ENCODE data around the gene PCNX2. TPM values are rescaled to one million over a fixed set of nuclear protein-coding genes. Genes with fewer than 3 reads are reported as not detected.

The PCNX2 gene
- total RNA-seq, 1 experiment from 2014 or later: 15.3 TPM

DNA sequence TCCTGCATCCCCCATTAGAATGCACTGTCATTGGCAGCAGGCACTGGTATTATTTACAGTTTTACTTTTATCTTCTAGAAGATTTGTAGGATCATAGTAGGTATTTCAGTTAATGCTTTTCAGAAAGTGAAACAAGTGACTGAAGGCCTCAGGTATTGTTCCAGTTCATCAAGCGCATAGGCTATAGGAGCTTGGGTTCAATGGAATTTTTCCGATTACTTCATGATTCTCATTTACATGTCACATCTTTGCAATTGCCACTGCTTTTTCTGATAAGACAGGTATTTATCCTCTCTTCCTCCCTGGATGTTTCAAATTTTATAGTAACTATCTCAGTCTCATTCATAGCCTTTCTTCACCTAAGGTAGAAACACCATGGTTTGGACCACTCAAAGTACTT, 183.8 kb downstream of the PCNX2 start:
- POLR2A ChIA-PET: no interaction called here

DNA sequence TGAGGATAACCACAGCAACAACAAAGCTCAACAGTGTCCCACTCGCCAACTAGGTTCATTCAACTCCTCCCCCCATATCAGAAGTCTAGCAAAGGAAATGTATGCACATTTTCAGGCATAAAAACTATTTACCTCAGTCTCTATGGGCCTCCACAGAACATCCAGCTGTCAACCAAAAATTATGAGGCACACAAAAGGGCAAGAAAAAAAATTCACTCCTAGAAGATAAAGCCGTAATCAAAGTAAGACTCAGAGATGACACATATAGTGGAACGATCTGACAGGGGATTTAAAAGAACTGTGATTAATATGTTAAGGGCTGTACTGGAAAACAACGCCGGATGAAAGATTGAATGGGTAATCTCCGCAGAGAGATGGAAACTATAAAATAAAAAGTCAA, 186.4 kb downstream of the PCNX2 start:
- Histone ChIP-seq H3K27ac (ENCODE audit: low read depth, low read length) (no peak overlapping the region), H3K4me1 (ENCODE audit: control insufficient read depth in 1 of 2, insufficient read depth in 2 of 2, low read length in 2 of 2) (peaks cover 21 to 25% of the 10 kb centered on the region in 2 experiments)
- intact Hi-C loops (cut with micrococcal nuclease): no loop called here
- TF ChIP-seq SRF (IDR thresholded peaks at IDR 0.05; ENCODE audit: low read depth) (no peak), JUND (IDR thresholded peaks at IDR 0.05) (no peak), CBX3 (IDR thresholded peaks at IDR 0.05; ENCODE audit: low read depth) (no peak), SP1 (IDR thresholded peaks at IDR 0.05; ENCODE audit: low read depth) (no peak), RAD21 (IDR thresholded peaks at IDR 0.05; ENCODE audit: low read depth) (no peak), TCF7L2 (IDR thresholded peaks at IDR 0.05; ENCODE audit: borderline replicate concordance, extremely low read depth, insufficient read depth, insufficient read length) (no peak), FOSL1 (IDR thresholded peaks at IDR 0.05; ENCODE audit: low read depth) (no peak), YY1 (IDR thresholded peaks at IDR 0.05; ENCODE audit: extremely low read depth, insufficient replicate concordance, low read depth, low read length) (no peak), EZH2phosphoT487 (IDR thresholded peaks at IDR 0.05; ENCODE audit: borderline replicate concordance) (no peak), POLR2A (IDR thresholded peaks at IDR 0.05; ENCODE audit: borderline replicate concordance, extremely low read depth, insufficient read depth, insufficient read length) (no peak), ELF1 (IDR thresholded peaks at IDR 0.05; ENCODE audit: borderline replicate concordance, low read depth) (no peak), CEBPB (IDR thresholded peaks at IDR 0.05; ENCODE audit: low read depth) (no peak), SIN3A (IDR thresholded peaks at IDR 0.05; ENCODE audit: low read depth) (no peak)
- TF ChIP-seq, protein P1, sequence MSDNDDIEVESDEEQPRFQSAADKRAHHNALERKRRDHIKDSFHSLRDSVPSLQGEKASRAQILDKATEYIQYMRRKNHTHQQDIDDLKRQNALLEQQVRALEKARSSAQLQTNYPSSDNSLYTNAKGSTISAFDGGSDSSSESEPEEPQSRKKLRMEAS (IDR thresholded peaks at IDR 0.05): no peak
- TF ChIP-seq, protein P2, sequence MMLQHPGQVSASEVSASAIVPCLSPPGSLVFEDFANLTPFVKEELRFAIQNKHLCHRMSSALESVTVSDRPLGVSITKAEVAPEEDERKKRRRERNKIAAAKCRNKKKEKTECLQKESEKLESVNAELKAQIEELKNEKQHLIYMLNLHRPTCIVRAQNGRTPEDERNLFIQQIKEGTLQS (IDR thresholded peaks at IDR 0.05): no peak
- TF ChIP-seq, protein P3, sequence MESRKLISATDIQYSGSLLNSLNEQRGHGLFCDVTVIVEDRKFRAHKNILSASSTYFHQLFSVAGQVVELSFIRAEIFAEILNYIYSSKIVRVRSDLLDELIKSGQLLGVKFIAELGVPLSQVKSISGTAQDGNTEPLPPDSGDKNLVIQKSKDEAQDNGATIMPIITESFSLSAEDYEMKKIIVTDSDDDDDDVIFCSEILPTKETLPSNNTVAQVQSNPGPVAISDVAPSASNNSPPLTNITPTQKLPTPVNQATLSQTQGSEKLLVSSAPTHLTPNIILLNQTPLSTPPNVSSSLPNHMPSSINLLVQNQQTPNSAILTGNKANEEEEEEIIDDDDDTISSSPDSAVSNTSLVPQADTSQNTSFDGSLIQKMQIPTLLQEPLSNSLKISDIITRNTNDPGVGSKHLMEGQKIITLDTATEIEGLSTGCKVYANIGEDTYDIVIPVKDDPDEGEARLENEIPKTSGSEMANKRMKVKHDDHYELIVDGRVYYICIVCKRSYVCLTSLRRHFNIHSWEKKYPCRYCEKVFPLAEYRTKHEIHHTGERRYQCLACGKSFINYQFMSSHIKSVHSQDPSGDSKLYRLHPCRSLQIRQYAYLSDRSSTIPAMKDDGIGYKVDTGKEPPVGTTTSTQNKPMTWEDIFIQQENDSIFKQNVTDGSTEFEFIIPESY (IDR thresholded peaks at IDR 0.05; ENCODE audit: extremely low read depth, insufficient replicate concordance, low read length): no peak

More for the DNA sequence above, 183.8 kb downstream of the PCNX2 start:
- BruUV-seq (replicated peaks): no TSS peak
- ChIA-PET CTCF (no interaction called here), RAD21 (ENCODE audit: low non-redundant PET in 1 of 2, low total read pairs in 2 of 2, uncharacterized antibody in 2 of 2, unreplicated experiment in 2 of 2) (no interaction called here)
- Histone ChIP-seq H3K9ac (ENCODE audit: low read length) (no peak overlapping the region), H3K9me2 (ENCODE audit: insufficient read depth) (no peaks in the 10 kb centered on the region), H3K36me3 (ENCODE audit: control insufficient read depth in 1 of 2, insufficient read depth in 2 of 2, low read length in 2 of 2) (no peaks in the 10 kb centered on the region), H3K4me1 (ENCODE audit: control insufficient read depth in 1 of 2, insufficient read depth in 2 of 2, low read length in 2 of 2) (peaks cover 30 to 38% of the 10 kb centered on the region in 2 experiments), H2AFZ (ENCODE audit: low read depth, low read length, poor library complexity, severe bottlenecking) (no peak overlapping the region), H4K20me1 (ENCODE audit: insufficient read depth) (no peaks in the 10 kb centered on the region), H3K4me2 (ENCODE audit: low read length) (peak overlapping the region; percentile 88), H3K27ac (ENCODE audit: low read depth, low read length) (peak overlapping the region; percentile 87; the same call in 1 of the 2 replicates), H3K79me2 (ENCODE audit: insufficient read depth, low read length) (no peaks in the 10 kb centered on the region), H3K27me3 (ENCODE audit: insufficient read depth, low read length) (no peaks in the 10 kb centered on the region), H3K4me3 (replicated peaks in 1 of 2; ENCODE audit: low read depth in 1 of 2, low read length in 2 of 2) (no peak overlapping the region), H3K9me3 (ENCODE audit: control insufficient read depth in 1 of 2, insufficient read depth in 1 of 2, low read depth in 1 of 2, low read length in 2 of 2) (no peaks in the 10 kb centered on the region)
- DNase-seq (ENCODE audit: low read depth, low spot score) (no peak), ATAC-seq (no peak)
- no peak for TF ChIP-seq POLR2A (IDR thresholded peaks at IDR 0.05; ENCODE audit: borderline replicate concordance, extremely low read depth, insufficient read depth, insufficient read length)
- TF ChIP-seq, protein P3 (IDR thresholded peaks at IDR 0.05; ENCODE audit: extremely low read depth, insufficient replicate concordance, low read length): no peak
- TF ChIP-seq RAD21 (IDR thresholded peaks at IDR 0.05; ENCODE audit: low read depth): no peak
- intact Hi-C loops (cut with micrococcal nuclease): loop anchor here (5.0 kb wide), 1 partner anchor 479 kb away; the partner anchor contains the start of gene SIPA1L2

More for the DNA sequence above, 186.4 kb downstream of the PCNX2 start:
- H4K20me1 ChIP-seq (ENCODE audit: insufficient read depth): no peaks in the 10 kb centered on the region
- no peaks in the 10 kb centered on the region for H3K79me2 ChIP-seq (ENCODE audit: insufficient read depth, low read length)
- POLR2A ChIA-PET: no interaction called here
- no peak overlapping the region for H2AFZ ChIP-seq (ENCODE audit: low read depth, low read length, poor library complexity, severe bottlenecking)
- RAD21 ChIA-PET (ENCODE audit: low non-redundant PET in 1 of 2, low total read pairs in 2 of 2, uncharacterized antibody in 2 of 2, unreplicated experiment in 2 of 2): no interaction called here
- no peaks in the 10 kb centered on the region for H3K36me3 ChIP-seq (ENCODE audit: control insufficient read depth in 1 of 2, insufficient read depth in 2 of 2, low read length in 2 of 2)
- H3K27me3 ChIP-seq (ENCODE audit: insufficient read depth, low read length): no peaks in the 10 kb centered on the region
- H3K9me3 ChIP-seq (ENCODE audit: control insufficient read depth in 1 of 2, insufficient read depth in 1 of 2, low read depth in 1 of 2, low read length in 2 of 2): no peaks in the 10 kb centered on the region
- H3K4me3 ChIP-seq (replicated peaks in 1 of 2; ENCODE audit: low read depth in 1 of 2, low read length in 2 of 2): no peak overlapping the region
- DNase-seq (ENCODE audit: low read depth, low spot score) (no peak), ATAC-seq (no peak)
- no peak overlapping the region for H3K9ac ChIP-seq (ENCODE audit: low read length)
- no peaks in the 10 kb centered on the region for H3K9me2 ChIP-seq (ENCODE audit: insufficient read depth)
- H3K4me2 ChIP-seq (ENCODE audit: low read length): no peak overlapping the region
- CTCF ChIA-PET: no interaction called here
- no TSS peak for BruUV-seq (replicated peaks)

Data from HCT116 (cell line).